Osteoblast (primary cell): ENCODE data around the gene CFAP251. TPM values are rescaled to one million over a fixed set of nuclear protein-coding genes. Genes with fewer than 3 reads are reported as not detected.
A peak's percentile ranks its signal among the peaks of the same experiment; 100 is the strongest.

Source experiments
- DNase-seq: peaks from one replicate; pipeline ENCODE4 v3.0.0; 2011; ENCODE audit warnings: low spot score, mixed read lengths; ENCODE audit not compliant: insufficient read length; ENCODE audit errors: missing footprints
- H2AFZ ChIP-seq: 2 replicates; pipeline ENCODE4 v1.6.0; 2011; ENCODE audit warnings: mild to moderate bottlenecking, low read length
- H3K27ac ChIP-seq: 2 replicates; pipeline ENCODE4 v1.5.1; 2011; ENCODE audit warnings: mild to moderate bottlenecking, low read depth, low read length, moderate library complexity
- H3K27me3 ChIP-seq: 2 replicates; pipeline ENCODE4 v1.6.0; 2012; ENCODE audit warnings: mild to moderate bottlenecking, control low read depth, inconsistent platforms, low read length, moderate library complexity; ENCODE audit not compliant: insufficient read depth
- H3K36me3 ChIP-seq: 2 replicates; pipeline ENCODE4 v1.5.1; 2011; ENCODE audit warnings: mild to moderate bottlenecking, low read length, control low read depth, moderate library complexity; ENCODE audit not compliant: insufficient read depth
- H3K4me1 ChIP-seq: 2 replicates; pipeline ENCODE4 v1.5.1; 2011; ENCODE audit warnings: mild to moderate bottlenecking, low read length, control low read depth, moderate library complexity; ENCODE audit not compliant: insufficient read depth
- H3K4me2 ChIP-seq: 2 replicates; pipeline ENCODE4 v1.6.0; 2011; ENCODE audit warnings: mild to moderate bottlenecking, low read length; ENCODE audit not compliant: insufficient read depth
- H3K4me3 ChIP-seq: fragments of 200-600 bp; sonication (generic); 3 replicates; pipeline ENCODE4 v1.5.1; 2012; ENCODE audit warnings: mild to moderate bottlenecking, low read length, inconsistent platforms; ENCODE audit not compliant: insufficient read depth
- H3K79me2 ChIP-seq: 2 replicates; pipeline ENCODE4 v1.6.0; 2012; ENCODE audit warnings: mild to moderate bottlenecking, low read length, control low read depth, inconsistent platforms; ENCODE audit not compliant: insufficient read depth
- H3K9me3 ChIP-seq: 2 replicates; pipeline ENCODE4 v1.5.1; 2011; ENCODE audit warnings: low read depth, low read length, control low read depth
- H4K20me1 ChIP-seq: 2 replicates; pipeline ENCODE4 v1.6.0; 2012; ENCODE audit warnings: mild to moderate bottlenecking, low read length, control low read depth; ENCODE audit not compliant: insufficient read depth
- total RNA-seq: library from RNA; depleted of rRNA; stranded (reverse); fragments of >200 nt; gene quantifications from 2 replicates; pipeline ENCODE4 v1.2.3, GENCODE V29; 2012
- TF ChIP-seq, protein P1 (sequence below): IDR thresholded peaks from 2 replicates; pipeline ENCODE4 v1.5.1; 2011; ENCODE audit warnings: mild to moderate bottlenecking, low read depth, low read length, moderate library complexity; ENCODE audit errors: extremely low read depth

Gene CFAP251
- total RNA-seq, 1 donor, result 4.3 TPM

DNA sequence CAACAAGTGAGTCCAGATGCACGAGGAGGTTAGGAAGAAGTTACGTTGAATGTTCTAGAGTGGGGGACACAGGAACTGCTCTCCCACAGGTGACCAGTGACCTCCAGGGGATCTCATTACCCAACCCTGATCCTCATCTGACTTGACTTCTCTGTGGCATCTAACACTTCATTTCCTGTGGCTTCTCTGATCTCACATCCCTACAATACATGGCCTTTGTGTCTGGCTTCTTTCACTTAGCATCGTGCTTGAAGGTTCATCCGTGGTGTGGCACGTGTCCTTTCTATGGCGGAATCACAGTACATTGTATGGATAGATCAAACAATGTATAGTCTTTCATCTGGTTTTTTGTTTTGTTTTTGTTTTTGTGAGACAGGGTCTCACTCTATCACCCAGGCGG lies 19.3 kb downstream of the CFAP251 start:
- TF ChIP-seq, protein P1, sequence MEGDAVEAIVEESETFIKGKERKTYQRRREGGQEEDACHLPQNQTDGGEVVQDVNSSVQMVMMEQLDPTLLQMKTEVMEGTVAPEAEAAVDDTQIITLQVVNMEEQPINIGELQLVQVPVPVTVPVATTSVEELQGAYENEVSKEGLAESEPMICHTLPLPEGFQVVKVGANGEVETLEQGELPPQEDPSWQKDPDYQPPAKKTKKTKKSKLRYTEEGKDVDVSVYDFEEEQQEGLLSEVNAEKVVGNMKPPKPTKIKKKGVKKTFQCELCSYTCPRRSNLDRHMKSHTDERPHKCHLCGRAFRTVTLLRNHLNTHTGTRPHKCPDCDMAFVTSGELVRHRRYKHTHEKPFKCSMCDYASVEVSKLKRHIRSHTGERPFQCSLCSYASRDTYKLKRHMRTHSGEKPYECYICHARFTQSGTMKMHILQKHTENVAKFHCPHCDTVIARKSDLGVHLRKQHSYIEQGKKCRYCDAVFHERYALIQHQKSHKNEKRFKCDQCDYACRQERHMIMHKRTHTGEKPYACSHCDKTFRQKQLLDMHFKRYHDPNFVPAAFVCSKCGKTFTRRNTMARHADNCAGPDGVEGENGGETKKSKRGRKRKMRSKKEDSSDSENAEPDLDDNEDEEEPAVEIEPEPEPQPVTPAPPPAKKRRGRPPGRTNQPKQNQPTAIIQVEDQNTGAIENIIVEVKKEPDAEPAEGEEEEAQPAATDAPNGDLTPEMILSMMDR, result no peak
- no peaks in the 10 kb centered on the region for H3K79me2 ChIP-seq
- peaks cover 15% of the 10 kb centered on the region for H3K4me1 ChIP-seq
- H3K27ac ChIP-seq, result no peak overlapping the region
- no peak overlapping the region for H2AFZ ChIP-seq
- H3K27me3 ChIP-seq, result no peaks in the 10 kb centered on the region
- no peaks in the 10 kb centered on the region for H4K20me1 ChIP-seq
- H3K4me2 ChIP-seq, result no peak overlapping the region
- no peak for DNase-seq
- H3K9me3 ChIP-seq, result no peaks in the 10 kb centered on the region
- peaks cover 31% of the 10 kb centered on the region for H3K36me3 ChIP-seq
- H3K4me3 ChIP-seq, result no peak overlapping the region

DNA sequence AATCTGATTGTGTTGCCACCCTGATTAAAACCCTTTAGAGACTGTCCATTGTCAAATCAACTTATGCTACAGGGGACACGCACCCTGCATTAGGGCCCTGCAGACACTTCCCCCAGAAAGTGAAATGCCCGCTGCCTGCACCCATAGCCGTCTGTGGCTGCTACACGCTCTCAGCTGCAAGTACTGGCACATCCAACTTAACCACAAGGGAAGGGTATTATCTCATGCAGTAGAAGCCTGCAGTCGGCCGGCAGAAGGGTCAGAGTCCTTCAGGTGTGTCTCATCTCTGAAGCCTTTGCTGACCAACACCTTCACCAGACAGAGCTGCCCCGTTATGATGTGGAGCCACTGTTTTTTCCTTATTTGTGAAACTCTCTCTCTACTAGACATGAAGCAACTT lies 20.8 kb downstream of the CFAP251 start:
- Histone ChIP-seq H3K27me3 (no peaks in the 10 kb centered on the region), H3K27ac (peak overlapping the region; percentile 72), H3K4me1 (peaks cover 17% of the 10 kb centered on the region), H3K4me2 (no peak overlapping the region), H3K36me3 (peaks cover 34% of the 10 kb centered on the region), H3K4me3 (no peak overlapping the region), H3K9me3 (no peaks in the 10 kb centered on the region), H4K20me1 (no peaks in the 10 kb centered on the region), H2AFZ (no peak overlapping the region), H3K79me2 (no peaks in the 10 kb centered on the region)
- TF ChIP-seq, protein P1, result no peak
- DNase-seq, result no peak

DNA sequence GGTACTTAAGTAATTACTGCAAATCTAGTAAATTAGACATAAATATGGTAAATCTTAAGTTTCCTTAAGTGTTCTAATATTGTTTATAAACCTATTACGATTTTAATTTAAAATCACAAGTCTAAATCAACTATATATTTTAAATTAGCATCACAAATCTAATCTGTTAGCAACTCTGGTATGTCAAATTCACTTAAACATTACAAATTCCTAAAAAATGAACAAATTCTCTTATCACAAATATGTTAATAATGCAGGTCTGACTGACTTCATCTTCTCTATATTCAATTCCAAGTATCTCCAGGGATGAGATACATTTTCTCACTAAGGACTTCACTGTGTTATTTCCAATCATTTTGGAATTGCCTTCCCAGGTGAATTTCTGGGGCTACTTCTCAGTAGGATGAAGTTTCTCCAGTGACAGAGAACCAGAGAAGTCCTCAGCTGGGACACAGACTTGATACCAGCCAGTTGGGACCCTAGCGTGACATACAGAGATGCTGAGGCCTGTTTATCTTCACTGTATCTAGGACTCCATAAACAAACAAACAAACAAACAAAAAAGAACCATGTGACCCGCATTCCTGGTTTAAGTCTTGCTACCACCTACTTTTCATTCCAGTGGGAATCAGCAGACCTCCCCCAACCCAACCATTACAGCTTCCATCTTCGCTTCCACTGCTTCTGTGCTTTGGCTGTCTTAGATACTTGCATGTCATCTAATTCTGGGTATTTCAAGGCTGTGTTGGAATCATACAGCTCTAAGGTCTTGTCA lies 21.8 kb downstream of the CFAP251 start:
- Histone ChIP-seq H2AFZ (no peak overlapping the region), H4K20me1 (no peaks in the 10 kb centered on the region), H3K4me1 (peaks cover 17% of the 10 kb centered on the region), H3K36me3 (peaks cover 26% of the 10 kb centered on the region), H3K4me3 (no peak overlapping the region), H3K27me3 (no peaks in the 10 kb centered on the region), H3K79me2 (no peaks in the 10 kb centered on the region), H3K4me2 (no peak overlapping the region), H3K27ac (peak overlapping the region; percentile 72), H3K9me3 (no peaks in the 10 kb centered on the region)
- TF ChIP-seq, protein P1, result no peak
- peak; percentile 46 for DNase-seq

DNA sequence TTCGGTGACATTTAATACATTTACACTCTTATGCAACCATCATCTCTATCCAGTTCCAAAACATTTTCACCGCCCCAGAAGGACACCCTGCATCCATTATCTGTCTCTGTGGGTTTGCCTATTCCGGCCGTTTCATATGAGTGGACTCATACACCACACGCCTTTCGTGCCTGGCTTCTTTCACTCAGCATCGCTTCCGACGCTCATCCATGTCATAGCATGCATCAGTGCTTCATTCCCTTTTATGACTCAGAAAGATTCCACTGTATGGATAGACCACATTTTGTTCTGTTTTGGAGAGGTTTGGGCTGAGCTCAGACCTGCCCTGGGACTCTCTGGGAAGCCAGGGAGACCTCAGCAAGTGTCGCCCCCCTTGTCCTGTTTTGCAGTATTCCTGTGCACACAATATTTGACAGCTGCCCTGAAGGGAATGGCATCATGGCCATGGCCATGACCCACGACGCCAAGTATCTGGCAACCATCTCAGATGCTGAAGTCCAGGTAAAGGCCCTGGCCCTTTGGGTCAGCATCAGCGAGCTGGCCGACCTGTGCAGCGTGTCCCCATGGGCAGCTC lies 23.8 kb downstream of the CFAP251 start:
- Histone ChIP-seq H3K4me2 (no peak overlapping the region), H3K27me3 (no peaks in the 10 kb centered on the region), H3K27ac (peak overlapping the region; percentile 92), H3K4me1 (peaks cover 17% of the 10 kb centered on the region), H4K20me1 (no peaks in the 10 kb centered on the region), H3K4me3 (no peak overlapping the region), H2AFZ (no peak overlapping the region), H3K9me3 (no peaks in the 10 kb centered on the region), H3K79me2 (no peaks in the 10 kb centered on the region), H3K36me3 (peaks cover 16% of the 10 kb centered on the region)
- TF ChIP-seq, protein P1, result no peak
- DNase-seq, result no peak
